COR-L47 (cell line): ENCODE results near the gene TRIM65.

ENCODE experiments used
- DNase-seq: peaks from one replicate; lab custom pipeline; 2025; lab: John Stamatoyannopoulos, UW

The TRIM65 gene, protein sequence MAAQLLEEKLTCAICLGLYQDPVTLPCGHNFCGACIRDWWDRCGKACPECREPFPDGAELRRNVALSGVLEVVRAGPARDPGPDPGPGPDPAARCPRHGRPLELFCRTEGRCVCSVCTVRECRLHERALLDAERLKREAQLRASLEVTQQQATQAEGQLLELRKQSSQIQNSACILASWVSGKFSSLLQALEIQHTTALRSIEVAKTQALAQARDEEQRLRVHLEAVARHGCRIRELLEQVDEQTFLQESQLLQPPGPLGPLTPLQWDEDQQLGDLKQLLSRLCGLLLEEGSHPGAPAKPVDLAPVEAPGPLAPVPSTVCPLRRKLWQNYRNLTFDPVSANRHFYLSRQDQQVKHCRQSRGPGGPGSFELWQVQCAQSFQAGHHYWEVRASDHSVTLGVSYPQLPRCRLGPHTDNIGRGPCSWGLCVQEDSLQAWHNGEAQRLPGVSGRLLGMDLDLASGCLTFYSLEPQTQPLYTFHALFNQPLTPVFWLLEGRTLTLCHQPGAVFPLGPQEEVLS

DNA sequence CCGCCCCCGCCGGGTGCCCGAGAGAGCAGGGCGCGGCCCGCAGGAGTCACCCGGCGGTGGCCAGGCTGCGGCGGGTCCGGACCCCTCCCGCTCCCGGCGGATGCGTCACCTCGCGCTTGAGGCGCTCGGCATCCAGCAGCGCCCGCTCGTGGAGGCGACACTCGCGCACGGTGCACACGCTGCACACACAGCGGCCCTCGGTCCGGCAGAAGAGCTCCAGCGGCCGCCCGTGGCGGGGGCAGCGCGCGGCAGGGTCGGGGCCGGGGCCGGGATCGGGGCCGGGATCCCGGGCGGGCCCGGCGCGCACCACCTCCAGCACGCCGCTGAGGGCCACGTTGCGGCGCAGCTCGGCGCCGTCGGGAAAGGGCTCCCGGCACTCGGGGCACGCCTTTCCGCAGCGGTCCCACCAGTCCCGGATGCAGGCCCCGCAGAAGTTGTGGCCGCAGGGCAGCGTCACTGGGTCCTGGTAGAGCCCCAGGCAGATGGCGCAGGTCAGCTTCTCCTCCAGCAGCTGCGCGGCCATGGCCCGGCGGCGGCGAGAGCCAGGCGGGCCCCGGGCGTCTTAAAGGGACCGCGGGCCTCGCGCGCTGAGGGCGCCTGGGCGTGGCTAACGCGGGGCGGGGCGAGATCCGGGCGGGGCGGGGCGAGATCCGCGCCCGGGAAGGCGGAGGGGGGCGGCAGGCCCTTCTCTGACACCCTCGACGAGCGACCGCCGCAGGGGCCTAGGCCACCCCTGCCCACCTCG lies at the start of gene TRIM65:
Gene TRIM65, minus strand, starts transcription at position 537 of the 745 bp plus-strand sequence. Its CDS starts 14 bp downstream, at position 523.
- peak; percentile 60 for DNase-seq

DNA sequence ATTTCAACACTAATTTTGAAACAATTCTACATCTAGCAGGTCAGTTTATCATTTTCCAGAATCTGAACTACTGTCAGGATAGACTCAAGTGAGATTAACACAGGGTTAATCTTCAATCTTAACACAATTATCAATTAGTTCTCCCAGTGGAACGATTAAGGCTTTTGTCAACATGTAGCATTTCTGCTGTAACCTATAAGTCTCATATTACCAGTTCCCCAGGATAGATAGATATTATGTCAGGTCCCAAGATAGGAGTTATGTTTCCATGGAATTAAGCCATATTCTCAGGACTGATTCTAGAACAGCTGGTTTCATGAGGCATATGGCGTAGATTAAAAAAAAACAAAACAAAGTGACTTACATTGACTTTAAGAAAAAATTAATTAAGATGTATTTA lies 48.5 kb upstream of the TRIM65 start:
- DNase-seq = no peak

DNA sequence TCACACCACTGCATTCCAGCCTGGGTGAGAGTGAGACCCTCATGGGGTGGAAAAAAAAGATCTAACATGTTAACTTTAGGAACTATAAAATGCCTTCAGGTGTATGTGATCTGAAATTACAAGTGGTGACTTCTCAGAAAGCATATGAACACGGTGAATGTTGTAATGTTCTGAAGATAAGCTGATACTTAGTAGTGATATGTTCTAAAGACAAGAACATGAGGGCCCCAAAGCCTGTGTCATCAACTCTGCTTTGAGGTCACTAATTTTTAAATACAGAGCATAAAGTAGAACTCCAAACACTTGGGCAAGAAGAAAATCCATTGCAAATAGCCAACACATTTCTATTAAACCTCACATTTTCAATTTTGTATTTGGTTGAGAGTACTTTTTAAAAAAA lies 46.7 kb upstream of the TRIM65 start:
- no peak for DNase-seq

GRCh38 chr17:75942473-75942872 lies 45.7 kb upstream of the TRIM65 start:
- no peak for DNase-seq

- no peak for DNase-seq
These were observed 44.7 kb upstream of the TRIM65 start for GRCh38 chr17:75941442-75941819.

DNA sequence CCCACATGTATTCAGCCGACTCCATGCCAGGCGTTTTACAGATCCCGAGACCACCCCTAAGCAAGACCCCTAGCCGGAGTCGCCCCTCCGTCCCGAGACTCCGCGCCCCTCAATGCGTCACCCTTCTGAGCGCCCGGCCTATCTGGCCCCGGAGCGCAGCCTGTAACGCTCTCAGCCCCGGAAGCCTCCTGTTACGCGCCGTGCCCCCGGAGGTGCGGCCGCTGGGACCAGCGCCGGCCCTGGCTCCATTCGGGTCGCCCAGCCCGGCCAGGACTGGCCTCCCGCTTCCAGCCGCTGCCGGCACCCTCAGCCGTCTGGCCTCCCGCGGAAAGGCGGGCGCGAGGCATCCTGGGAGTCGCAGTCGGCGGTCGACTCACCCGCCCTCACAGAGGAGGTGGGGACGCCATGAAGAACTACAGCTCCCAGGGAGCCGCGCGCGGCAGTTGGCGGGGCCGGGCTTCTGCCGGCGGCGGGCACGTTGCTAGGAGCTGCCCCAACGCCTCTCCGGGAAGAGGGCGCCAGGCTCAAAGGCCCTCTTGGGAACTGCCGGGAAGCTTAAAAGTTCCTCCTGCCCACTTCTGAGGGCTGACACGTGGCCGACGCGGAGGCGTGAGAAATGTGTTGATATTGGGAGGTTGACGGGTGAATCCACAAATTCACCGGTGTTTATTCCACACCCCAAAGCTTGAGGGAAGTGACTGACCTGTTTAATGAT lies 44.1 kb upstream of the TRIM65 start, which contains the start of gene FBF1:
Gene FBF1, minus strand, starts transcription at position 316 of the 715 bp plus-strand sequence. CDS start 2,893 bp downstream, outside the sequence.
- DNase-seq = peak; percentile 93

- DNase-seq = no peak
These were observed 40.9 kb upstream of the TRIM65 start for GRCh38 chr17:75937652-75938051.

DNA sequence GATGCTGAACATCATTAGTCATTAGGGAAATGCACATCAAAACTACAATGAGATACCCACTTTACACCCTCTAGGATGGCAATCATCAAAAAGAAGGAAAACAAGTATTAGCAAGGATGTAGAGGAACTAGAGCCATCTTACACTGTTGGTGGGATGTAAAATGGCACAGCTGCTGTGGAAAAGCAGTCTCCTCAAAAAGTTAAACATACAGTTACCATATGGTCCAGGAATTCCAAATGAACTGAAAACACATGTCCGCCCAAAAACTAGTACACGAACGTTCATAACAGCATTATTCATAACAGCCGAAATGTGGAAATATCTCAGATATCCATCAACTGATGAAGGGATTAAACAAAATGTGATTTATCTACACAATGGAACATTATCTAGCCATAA lies 37.1 kb upstream of the TRIM65 start:
- DNase-seq = no peak

DNA sequence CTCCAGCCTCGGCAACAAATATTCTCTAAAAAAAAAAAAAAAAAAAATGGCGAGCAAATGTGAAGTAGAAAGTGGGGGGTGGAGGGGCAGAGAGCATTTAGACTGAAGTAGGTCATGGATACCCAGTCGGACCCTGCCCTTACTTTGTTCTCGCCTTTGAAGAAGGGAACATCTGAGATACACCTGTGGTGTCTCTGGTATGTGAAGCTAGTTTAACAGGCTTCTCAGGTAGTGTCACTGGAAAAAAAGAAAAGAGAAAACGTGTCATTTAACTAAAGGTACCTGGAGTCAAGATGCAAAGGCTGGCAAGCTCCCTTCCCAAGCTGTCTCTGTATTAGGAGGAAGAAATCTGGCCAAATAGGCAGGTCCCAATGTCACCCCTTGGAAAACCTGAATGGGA lies 36.1 kb upstream of the TRIM65 start:
- DNase-seq = no peak

- DNase-seq = no peak
These were observed 34.3 kb upstream of the TRIM65 start for GRCh38 chr17:75931062-75931461.

- DNase-seq = peak; percentile 48
These were observed 30.7 kb upstream of the TRIM65 start for GRCh38 chr17:75927286-75927922.

DNA sequence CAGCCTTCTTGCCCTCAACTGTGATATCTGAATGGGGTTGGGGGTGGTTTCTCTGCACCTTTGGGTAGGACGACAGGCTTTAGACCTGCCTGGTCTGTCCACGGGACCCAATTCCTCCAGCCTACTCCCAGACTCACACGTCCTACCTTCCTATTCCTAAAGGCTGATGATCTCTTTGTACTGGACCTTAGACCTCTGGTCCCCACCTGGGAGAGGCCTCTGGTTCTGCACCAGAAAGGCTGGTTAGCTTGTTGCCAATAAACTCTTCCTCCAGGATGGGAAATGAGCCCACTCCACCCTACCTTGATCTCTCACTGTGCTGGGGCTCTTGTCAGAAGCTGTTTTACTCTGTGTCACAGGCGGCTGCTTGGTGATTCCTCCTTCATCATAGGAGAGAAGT lies 29.7 kb upstream of the TRIM65 start:
- DNase-seq = no peak

DNA sequence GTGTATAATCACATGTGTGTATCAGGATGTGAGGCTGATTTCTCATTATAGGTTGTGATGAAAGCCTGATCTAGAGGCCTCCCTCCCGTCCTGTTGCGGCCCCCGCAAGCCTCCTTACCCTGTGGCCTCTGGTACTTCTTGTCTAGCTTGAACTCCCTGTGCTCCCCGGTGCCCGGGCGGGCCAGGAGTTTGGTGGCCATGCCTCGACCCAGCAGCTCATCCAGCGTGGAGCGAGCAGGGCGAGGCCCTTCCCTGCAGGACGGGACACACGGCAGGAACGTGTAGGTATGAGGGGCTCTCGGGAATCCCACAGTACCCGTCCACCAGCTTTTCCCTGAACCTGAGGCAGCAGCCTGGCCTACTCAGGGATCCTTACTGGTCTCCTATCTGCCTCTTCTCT lies 29.2 kb upstream of the TRIM65 start:
- DNase-seq = no peak

DNA sequence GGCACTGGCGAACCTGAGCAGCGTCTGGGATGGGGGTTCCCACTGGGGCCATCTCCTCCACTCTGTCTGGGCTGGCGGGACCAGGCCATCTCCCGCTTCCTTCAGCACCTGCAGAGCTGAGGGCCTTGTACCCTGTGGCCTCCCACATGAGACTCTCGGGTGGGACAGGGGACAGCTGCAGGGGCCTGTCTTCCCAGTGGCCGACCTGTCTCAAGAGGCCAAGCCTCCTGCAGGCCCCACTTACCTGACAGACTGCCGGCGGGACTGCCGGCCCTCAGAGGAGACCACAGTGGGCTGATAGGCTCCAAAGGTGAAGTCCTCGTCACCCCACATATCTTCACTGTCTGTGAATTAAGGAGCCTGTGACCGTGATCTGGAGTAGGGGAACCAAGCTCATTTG lies 28.4 kb upstream of the TRIM65 start:
- no peak for DNase-seq

- no peak for DNase-seq
These were observed 26.5 kb upstream of the TRIM65 start for GRCh38 chr17:75922963-75923874.

- no peak for DNase-seq
These were observed 25.6 kb upstream of the TRIM65 start for GRCh38 chr17:75922173-75922961.

DNA sequence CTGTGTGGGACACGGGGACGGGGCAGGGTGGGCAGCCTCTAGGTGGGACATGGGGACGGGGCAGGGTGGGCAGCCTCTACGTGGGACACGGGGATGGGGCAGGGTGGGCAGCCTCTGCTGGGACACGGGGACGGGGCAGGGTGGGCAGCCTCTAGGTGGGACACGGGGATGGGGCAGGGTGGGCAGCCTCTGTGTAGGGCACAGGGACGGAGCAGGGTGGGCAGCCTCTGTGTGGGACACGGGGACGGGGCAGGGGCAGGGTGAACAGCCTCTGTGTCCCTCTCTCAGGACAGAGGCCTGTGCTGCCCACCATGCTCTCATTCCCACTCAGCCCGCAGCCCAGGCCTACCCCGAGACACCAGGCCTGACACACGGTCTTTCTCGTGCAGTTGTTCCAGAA lies 24.8 kb upstream of the TRIM65 start:
- no peak for DNase-seq

DNA sequence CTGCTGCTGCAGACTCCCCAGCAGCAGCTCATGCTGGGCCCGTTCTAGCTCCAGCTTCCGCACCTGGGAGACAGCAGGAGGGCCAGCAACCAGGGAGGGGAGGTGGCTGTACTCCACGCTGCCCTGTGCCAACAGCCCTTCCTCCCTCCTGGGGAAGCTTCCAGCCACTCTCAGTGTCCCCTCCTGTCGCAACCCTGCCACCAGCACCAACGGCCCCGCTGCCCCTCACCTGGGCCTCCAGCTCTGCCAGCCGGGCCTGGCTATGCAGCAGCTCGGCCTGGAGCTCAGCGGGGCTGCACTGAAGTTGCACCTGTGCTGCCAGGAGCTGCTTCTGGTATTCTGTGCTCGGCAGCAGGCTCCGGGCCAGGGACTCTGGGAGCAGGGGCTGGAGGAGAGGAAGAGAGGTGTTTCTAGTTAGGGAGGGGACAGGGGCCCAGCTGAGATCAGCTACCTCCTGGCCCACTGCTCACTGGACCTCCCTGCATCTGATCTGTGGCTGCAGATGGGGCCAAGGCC lies 23.4 kb upstream of the TRIM65 start:
- peak; percentile 81 for DNase-seq

DNA sequence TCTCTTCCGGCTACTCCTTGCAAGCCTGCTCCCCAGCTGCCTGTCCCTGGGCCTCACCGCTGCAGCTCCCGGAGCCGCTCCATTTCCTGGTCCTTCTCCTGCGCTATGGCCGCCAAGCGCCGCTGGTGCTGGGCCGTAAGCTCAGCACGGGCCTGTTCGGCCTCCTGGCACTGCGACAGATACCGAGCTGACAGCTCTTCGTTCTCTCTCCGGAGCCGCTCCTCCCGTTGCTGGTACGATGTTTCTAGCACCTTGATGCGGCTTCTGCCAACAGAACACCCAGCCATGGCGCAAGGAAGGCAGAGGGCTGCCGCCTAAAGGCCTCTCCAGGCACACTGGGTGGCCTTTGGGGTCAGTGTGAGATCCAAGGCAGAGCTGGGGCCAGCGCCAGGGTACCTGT lies 22.9 kb upstream of the TRIM65 start:
- DNase-seq = no peak
